ENCODE measurements around the gene PTPRN2.

PTPRN2 gene

DNA sequence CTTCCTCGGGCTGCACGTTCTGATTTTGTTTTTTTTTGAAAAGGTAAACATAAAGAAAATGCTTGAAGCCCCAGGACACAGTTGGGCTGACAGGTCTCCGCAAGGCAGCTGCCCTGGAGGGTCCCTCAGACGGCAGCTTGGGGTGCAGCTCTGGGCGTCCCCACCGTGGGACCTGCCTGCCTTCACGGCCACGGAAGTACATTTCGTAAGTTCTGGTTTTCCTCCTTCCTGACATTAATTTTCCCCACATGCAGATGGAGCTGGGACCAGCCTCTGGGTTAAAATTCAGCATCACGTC lies 759.8 kb downstream of the PTPRN2 start:
- no peak for DNase-seq

DNA sequence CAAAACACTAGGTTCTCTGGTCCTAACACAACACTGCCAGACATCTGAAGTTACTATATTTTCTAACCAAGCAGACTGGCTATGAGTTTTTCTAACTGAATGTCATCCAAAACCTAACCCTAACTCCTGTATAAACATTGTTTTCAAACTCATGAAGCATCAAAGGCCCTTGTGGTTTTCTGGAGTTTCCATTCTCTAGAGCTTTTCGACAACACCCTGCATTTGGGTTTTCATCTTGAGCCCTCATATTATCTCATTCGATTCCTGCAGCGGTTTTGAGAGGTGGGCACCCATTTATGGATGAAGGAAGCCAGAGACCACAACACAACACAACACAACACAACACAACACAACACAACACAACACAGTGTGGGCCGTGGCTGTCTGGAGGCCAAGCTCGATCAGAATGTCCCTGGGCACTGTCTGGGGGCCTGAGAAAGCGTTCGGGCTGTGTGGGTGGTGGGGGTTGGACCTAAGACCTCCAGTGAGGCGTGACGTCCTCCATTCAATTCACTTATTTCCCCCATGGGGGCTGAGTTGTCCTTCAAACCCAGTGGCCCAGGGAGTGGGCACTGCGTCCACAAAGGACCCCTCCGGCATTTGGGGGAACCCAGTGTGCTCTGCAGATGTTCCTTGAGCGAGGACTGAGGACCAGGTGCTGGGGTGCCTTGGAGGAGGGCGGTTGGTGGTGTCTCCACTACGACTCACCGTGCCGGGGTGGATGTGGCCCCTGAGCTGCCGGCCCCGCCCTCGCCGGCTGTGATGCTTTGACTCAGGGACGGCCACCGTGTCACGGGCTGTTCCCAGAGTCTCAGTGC lies 760.4 kb downstream of the PTPRN2 start:
- DNase-seq = no peak

DNA sequence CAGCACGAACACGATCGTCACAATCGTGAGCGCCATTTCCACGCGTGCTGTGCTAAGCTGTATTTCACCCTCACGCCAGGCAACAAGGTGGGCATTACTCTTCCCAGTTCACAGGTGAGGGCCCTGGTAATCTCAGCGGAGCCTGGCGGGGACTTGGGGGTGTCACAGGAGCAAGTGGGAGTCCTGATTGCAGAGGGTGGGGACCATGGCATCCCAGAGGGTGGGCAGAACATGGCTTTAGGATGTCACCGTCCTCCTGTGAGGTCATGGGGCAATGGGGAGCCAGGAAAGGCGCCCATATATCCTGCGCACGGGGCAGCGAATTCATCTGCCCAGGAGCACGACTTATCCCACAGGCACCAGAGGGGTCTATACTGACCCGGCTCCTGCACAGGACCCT lies 761.1 kb downstream of the PTPRN2 start:
- no peak for DNase-seq

DNA sequence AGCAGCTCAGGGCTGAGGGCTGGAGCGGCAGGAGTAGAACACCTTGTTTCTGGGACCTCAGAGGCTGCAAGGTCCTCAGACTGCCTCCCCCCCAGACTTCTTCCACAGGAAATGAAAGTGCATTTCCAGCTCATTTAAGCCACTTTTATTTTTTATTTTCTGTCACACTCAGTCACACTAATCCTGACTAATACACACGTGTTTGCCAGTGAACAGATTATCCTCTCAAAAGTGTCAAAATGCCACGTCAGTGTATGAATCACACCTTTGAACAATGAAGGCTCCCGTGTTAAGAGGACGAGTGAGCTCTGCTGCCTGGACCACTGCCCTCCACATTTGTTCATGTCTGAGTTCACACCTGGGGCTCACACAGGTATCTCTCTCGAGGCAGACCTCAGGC lies 762.3 kb downstream of the PTPRN2 start:
- no peak for DNase-seq

DNA sequence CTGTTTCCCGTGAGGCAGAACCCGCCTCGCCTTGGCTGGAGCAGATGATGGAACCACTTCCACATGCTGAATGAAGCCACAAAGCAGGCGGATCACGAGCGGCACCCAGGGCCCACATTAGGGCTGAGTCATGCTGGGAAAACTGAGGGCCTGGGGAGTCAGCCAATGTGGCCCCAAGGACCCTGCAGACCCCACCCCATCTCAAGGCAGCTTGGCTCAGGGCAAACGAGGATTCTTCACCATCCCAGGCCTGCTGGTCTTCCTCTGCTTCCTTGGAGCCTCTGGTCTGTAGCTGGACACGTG lies 762.9 kb downstream of the PTPRN2 start:
- DNase-seq = no peak

DNA sequence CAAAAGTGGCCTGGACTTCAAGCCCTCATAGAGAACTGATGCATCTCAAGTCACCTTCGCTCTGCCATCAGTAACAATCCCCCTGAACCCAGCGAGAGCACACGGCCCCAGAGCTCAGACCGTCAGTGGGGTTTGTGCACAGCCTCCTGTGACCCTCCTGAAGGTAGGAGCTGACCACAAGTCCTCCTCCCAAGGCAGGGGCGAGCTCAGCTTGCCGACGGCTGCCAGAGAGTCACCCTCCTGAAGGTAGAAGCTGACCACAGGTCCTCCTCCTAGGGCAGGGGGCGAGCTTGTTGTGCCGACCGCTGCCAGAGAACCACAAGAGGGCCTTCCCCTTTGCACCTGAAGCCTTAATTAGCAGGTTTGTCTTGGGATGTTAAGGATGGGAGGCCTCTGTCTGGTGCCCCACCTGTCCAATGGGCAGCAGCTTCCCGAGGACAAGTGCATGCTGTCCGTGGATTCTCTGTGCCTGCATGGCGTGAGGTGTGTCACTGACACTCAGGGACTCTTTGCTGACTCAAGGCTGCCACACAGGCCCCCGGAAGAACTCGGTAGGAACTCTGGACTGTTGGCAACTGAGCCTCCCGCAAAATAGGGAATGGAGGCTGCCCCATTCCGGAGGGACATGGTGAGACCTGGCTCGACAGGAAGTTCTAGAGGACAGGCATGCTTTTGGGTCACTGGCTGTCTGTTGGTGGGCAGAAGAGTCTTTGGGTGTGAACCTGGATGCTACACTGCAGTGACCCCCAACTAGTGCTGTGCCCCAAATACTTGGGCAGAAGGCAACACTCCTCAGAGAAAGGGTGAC lies 763.4 kb downstream of the PTPRN2 start:
- DNase-seq = no peak

DNA sequence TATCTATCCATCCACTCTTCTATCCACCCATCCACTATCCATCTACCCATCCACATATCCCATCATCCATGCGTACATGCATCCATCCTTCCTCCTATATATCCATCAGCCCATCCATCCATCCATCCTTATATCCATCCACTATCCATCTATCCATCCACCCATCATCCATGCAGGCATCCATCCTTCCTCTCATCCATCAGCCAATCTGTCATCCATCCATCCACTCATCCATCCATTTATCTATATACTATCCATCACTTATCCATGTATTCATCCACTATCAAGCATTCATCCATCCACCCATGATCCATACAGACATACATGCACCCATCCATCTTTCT lies 765.0 kb downstream of the PTPRN2 start:
- no peak for DNase-seq

DNA sequence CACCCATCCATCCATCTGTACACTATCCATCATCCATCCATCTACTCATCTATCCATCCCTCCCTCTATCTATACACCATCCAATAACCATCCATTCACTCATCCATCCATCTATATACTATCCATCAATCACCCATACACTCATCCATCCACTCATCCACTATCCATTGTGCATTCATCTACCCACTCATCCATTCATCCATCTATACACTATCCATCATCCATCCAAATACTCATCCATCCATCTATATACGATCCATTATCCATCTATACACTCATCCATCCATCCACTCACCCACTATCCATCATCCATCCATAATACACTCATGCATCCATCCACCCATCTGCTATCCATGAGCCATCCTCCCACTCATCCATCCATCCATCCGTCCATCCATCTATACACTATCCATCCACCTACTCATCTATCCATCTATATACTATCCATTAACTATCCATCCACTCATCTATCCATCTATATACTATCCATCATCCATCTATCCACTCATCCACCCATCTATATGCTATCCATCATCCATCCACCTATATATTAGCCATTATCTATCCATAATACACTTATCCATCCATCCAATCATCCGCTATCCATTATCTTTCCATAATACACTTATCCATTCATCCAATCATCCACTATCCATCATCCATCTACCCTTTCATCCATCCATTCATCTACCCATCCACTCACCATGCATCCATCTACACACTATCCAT lies 765.5 kb downstream of the PTPRN2 start:
- no peak for DNase-seq

DNA sequence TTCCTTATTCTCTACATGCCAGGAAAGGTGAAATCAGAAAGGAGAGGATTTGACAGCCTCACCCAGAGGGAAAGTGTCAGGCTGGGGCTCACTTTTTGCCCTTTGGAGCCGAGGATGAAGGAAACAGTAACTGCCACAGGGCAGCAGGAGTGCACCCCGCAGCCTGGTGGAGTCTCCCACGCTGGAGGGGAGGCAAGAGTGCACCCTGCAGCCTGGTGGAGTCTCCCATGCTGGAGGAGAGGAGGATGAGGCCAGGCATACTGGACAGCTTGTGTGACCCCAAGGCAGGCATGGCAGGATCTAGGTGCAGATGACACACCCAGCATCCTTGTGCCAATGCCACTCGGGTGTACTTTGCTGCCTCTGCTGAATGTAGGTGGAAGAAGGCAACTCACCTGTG lies 766.8 kb downstream of the PTPRN2 start:
- DNase-seq = no peak

DNA sequence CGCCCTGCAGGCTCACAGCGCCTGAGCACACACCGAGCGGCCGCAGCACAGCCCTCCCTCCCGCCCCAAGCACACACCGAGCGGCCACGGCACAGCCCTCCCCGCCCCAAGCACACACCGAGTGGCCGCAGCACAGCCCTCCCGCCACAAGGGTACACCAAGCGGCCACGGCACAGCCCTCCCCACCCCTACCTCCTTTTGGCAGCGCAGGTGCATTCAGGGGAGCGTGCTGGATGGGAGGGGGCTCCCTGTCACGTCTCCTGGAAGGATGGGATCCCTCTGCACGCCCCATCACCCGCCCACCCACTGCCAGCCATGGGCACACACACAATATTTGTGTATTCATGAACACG lies 768.2 kb downstream of the PTPRN2 start:
- no peak for DNase-seq

DNA sequence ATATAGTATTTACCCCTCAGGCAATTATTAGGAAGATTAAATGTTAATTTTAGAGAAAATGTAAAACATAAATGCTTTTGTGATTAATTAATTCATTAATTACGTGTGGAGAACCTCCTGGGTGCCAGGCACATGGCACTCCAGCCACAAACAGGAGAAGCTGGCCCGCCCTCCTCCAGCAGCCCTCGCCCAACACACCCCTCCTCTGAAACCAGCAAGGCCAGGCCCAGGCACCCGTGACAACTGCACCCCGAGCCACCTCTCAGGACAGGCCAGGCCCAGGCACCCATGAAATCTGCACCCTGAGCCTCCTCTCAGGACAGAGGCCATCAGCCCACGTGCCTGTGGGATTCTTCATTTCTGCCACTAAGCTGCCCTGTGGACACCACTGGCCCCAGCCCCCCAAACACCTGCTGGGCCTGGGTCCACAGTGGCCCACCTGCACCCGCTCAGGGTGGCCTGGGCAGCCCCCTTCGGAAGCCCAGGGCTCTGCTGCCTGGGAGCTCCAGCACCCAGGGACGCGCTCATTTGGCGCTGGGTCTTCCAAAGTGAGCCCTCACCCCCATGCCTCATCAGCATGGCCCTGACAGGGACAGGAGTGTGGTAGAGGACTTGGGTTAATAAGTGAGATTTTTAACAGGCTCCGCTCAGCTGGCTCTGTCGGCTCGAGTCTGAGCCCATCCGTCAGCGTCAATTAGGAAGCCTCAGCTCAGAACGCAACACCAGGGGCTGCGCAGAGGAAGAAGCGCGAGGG lies 768.7 kb downstream of the PTPRN2 start:
- no peak for DNase-seq

DNA sequence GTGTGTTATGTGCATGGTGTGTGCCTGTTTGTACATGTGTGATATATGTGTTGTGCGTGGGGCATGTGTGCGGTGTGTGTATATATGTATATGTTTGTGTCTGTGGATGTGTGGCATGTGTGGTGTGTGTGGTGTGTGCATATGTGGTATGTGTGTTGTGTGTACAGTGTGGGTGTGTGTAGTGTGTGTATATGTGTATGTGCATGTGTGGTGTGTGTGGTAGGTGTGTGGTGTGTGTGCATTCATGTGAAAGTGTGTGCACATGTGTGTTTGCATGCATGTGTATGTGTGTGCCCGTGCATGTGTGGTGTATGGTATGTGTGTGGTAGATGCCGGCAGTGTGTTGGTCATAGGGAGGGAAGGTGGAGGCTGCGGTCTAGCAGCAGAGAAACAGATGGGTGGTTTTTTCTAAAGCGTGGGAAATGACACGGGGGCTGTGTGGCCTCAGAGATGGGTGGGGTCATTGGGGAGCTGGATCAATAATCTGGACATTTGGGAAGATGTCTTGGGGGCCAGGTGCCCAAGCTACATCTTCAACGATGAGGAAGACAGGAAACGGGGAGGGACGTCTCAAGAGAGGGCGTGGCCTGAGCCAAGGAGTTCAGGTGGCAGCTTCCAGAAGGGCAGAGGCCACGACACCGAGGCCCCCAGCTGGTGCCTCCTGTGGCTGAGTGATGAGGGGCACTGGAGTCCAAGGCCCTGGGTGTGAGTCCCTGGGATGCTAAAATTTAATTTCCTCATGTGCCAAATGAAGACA lies 769.5 kb downstream of the PTPRN2 start:
- DNase-seq = no peak

DNA sequence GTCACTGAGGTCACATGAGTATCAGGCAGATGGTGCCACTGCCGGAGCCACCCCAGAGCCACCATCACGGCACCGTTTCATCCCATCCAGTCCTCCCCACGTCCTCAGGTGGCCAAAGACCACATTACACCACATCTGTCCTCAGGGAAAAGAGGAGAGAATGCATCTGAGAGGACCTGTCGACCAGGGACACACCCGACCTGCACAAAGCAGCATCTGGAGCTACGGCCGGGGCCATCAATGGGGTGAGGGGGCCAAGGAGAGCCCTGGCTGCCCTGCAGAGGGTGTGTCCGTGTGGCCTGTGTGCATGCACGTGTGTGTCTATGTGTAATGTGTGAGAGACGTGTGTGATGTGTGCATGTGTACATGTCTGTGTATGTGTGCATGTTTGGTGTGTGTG lies 770.2 kb downstream of the PTPRN2 start:
- no peak for DNase-seq

DNA sequence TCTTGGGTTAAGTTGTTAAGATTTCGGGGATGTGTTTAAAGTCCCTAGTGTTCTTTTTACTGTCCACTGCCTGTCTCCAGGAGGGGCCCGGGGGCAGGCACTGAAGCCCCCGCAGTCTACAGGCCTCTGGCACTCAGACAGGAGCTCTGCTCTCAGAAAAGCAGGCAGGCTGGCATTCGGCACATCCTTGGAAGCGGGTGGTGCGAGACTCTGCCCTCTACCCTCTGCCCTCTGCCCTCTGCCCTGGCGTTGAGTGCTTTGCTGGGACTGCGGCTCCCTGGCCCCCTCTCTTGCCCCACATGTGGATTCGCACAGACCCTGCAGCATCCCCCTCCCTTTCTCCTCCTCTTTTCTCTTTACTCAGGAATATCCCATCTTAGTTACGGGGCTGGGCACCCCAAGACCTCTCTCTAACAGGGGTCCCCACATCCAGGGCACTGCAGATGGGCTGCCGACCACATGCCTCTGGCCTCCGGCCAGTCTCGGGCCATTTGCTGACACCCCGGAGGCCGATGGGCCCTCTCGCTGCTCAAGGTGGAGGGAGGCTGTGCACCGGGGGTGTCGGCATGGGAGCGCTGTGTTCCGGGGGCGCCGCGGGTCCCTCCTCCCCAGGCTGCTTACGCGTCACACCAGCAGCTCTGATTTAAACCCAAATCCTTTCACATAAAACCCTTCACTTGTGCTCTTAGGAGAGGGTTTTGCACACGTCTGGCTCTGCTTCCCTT lies 770.9 kb downstream of the PTPRN2 start:
- DNase-seq = no peak

DNA sequence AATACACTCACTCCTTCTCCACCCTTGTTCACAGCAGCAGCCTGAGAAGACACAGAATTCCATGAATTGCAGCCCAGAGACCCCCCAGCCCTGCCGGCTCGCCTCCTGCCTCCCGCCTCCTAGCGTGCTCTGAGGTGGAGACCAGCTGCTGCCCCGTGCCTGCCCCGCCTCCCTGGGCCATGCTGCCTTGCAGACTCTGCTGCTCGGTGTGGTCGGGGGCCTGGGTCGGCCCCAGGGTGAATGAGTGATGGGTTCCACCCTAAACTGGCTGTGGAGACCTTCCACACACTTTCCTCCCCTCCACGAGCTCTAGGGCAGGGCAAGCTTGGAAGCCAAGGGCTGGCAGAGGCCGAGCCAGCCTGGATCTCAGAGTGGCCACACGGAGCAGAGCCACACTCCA lies 771.5 kb downstream of the PTPRN2 start:
- DNase-seq = no peak

DNA sequence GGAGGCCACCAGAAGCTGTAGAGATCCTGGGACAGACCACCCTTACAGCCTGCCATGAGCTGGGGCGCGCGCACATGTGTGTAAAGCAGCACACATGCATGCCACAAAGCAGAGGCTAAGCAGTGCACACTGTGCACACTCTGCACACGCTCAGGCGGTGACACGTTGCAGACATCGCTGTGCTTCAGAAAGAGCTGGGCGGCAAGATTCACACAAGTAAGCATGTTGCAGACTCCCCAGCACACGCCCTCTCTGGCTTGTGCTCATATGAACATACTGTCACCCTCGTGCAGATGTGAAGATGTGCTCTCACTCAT lies 772.0 kb downstream of the PTPRN2 start:
- DNase-seq = no peak

DNA sequence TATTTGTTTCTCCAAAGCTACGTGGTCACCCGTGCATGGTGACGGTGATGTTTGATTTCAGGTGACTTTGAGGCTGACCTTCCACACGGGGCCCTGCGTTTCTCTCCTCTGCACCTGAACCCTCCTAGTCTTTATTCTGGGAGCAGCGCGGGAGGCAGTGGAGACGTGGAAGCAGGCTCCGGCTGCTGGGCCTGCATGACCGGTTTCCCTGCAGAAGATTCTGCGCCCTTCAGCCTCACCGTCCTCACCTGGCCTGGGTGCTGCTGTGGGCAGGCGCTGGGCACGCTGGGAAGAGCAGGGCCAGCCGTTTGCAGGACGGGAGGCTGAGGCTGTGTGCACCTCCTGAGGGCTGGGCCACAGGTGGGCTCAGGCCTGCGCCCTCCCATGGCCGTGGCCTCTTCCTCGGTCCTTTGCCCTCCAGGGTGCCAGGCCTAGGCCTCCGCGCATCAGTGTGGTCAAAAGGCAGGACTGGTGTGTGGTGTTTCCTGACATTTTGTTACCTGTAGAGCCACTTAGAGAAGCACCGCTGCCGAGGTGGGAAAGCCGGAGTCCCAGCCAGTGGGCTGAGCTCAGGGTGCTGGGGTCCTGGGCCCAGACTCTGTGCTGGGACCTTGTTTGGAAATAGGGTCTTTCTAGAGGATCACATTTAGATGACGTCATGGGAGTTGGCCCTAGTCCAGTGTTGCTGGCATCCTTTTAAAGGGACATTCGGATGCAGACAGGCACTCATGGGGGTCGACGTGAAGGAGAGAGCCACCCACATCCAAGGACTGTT lies 772.5 kb downstream of the PTPRN2 start:
- DNase-seq = no peak

DNA sequence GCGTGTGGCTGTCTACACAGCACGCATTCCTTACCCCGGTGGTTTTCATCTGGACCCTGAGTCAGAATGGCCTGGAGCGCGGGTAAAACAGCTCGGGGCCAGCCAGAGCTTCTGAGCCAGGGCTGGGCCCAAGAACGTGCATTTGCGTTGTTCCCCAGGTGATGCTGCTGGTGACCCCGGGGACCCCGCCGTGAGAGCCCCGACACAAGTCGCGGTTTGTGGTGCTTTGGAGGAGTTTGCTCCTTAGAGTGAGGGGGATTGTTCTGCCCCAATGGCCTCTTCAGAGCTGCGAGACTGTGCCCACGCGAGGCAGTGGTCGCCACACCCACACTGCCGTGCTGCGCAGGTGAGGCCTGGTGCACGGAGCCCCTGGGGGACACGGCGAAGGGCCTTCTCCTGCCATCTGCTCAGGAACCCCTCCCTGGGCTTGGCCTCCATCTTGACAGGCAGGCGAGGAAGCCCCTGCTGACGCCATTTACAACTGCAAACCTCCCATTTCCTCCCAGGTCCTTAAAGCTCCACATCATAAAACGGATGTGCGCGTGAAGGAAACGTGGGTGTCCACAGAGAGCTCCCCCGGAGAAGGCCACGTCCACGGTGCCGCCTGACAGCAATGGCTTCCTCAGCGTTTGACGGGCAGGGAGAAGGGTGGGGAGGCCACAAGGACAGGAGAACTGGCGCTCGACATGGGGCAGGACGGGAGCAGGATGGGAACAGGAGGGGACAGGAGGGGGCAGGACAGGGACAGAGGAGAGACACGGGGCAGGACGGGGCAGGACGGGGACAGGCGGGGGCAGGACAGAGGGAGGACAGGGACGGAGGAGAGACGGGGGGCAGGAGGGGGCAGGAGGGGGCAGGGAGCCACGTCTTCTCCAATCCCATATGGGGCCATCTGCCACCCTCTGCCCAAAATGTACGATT lies 773.6 kb downstream of the PTPRN2 start:
- no peak for DNase-seq

DNA sequence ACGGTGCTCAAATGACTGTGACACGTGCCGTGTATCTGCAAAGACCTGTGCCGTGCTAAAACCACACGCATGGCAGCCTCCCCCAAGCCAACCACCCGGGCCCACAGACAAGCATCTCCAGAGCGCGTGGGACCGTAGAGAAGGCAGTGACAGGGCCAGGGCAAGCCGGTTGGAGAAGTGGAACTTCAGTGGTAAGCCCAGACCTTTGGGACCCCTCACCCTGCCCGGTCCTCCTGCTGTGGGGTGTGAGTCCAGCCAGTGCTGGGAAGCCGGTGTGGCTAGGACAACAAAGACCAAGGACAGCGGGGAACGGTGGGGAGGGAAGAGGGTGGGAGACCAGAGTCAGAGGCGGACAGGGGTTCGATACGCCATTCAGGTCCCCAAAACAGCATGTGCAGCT lies 774.6 kb downstream of the PTPRN2 start:
- DNase-seq = no peak

DNA sequence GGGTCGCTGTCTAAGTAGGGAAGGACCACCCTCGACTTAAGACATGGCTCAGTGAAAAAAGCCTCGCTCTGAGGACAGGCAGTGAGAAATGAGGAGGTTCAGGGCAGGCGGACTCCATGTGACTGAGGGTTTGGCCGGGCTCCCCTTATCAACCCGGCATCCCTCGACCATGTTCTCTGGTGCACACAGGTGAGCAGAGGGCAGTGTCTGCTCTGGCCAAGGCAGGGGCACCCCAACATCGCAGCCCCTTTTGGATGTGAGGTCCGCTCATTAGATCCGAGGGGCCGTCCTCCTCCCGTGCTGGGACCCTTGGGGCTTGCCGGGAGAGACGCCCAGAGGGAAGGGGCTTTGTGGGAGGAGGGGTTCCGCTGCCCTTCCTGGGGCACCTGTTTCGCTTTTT lies 775.7 kb downstream of the PTPRN2 start:
- DNase-seq = no peak

Measured in NCI-H146 (cell line).